Measurements from ENCODE around the gene ZNF804B. TPM values are rescaled to one million over a fixed set of nuclear protein-coding genes. Genes with fewer than 3 reads are reported as not detected.

ZNF804B gene
- total and polyA plus RNA-seq, 2 of the 4 experiments (the other 2 are of a cell fraction), result not detected

DNA sequence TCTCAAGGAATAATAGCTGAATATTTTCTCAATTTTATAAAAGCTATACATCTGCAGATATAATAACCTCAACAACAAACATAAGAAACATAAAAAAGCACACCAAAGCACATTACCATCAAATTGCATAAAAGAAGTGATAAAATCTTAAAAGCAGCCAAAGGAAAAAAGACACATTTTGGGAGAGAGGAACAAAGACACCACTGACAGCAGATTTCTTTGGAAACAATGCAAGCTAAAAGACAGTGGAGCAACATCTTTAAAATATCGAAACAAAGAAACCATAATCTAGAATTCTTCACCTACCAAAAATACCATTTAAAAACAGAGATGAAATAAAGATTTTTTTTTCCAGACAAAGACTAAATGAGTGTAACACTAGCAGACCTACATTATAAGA is 91.7 kb downstream of the ZNF804B start:
- WGBS, 2 experiments (ENCODE audit: extremely low coverage in 2 of 2, insufficient read length in 1 of 2), result no CpG with 5 or more reads among the region's 1 CpG
- no TSS peak for BruUV-seq (replicated peaks)
- Histone ChIP-seq H3K79me1 (ENCODE audit: low read depth in 1 of 2, low read length in 2 of 2) (no peaks in the 10 kb centered on the region), H3K27me3 (ENCODE audit: control insufficient read depth, insufficient read depth, low read length) (no peaks in the 10 kb centered on the region), H2AFZ (replicated peaks; ENCODE audit: low read length, poor library complexity) (no peak overlapping the region), H2AK9ac (replicated peaks; ENCODE audit: low read depth, low read length, poor library complexity) (no peak overlapping the region), H2BK120ac (ENCODE audit: low read depth, low read length) (no peak overlapping the region), H3K27ac (ENCODE audit: insufficient read depth, low read length) (no peak overlapping the region), H3K4me2 (ENCODE audit: low read depth, low read length) (no peak overlapping the region), H3K9me3 (ENCODE audit: control insufficient read depth, insufficient read depth, low read length) (peaks cover 4% of the 10 kb centered on the region), H3K23ac (ENCODE audit: low read depth, low read length) (no peak overlapping the region), H3K9ac (ENCODE audit: low read depth, low read length) (no peak overlapping the region), H3K14ac (replicated peaks; ENCODE audit: low read depth, low read length) (no peak overlapping the region), H2BK20ac (ENCODE audit: low read depth, low read length) (no peak overlapping the region), H3K4ac (ENCODE audit: low read depth, low read length) (no peak overlapping the region), H2BK15ac (ENCODE audit: low read depth, low read length) (no peak overlapping the region), H4K91ac (ENCODE audit: insufficient read depth, low read depth, low read length) (no peak overlapping the region), H4K20me1 (ENCODE audit: insufficient read depth, low read length) (no peaks in the 10 kb centered on the region), H2BK5ac (ENCODE audit: low read depth, low read length, poor library complexity, severe bottlenecking) (no peak overlapping the region), H2AK5ac (ENCODE audit: low read depth, low read length) (no peak overlapping the region), H3K56ac (ENCODE audit: extremely low read depth, insufficient read depth, low read length) (no peak overlapping the region), H4K5ac (ENCODE audit: low read depth, low read length) (no peak overlapping the region), H3K9me1 (ENCODE audit: insufficient read depth, low read length) (no peaks in the 10 kb centered on the region), H3K18ac (ENCODE audit: low read depth, low read length) (no peak overlapping the region), H4K8ac (ENCODE audit: low read depth in 2 of 2, low read length in 2 of 2) (no peak overlapping the region), H3K4me1 (ENCODE audit: control insufficient read depth, insufficient read depth, low read length) (no peaks in the 10 kb centered on the region), H3K4me3 (ENCODE audit: insufficient read depth, low read depth, low read length) (no peak overlapping the region), H3K36me3 (ENCODE audit: control insufficient read depth, insufficient read depth, low read length) (no peaks in the 10 kb centered on the region)
- CTCF ChIA-PET, result no interaction called here
- TF ChIP-seq POLR2A (IDR thresholded peaks at IDR 0.05; ENCODE audit: low read depth, low read length) (no peak), RAD21 (IDR thresholded peaks at IDR 0.05; ENCODE audit: low read length) (no peak), BHLHE40 (IDR thresholded peaks at IDR 0.05; ENCODE audit: low read depth, low read length) (no peak), FOS (IDR thresholded peaks at IDR 0.05; ENCODE audit: low read depth, low read length) (no peak), SMC3 (IDR thresholded peaks at IDR 0.05; ENCODE audit: low read depth, low read length) (no peak), MAFK (IDR thresholded peaks at IDR 0.05; ENCODE audit: low read depth, low read length) (no peak), RCOR1 (IDR thresholded peaks at IDR 0.05; ENCODE audit: insufficient replicate concordance, low read length) (no peak), MXI1 (IDR thresholded peaks at IDR 0.05; ENCODE audit: borderline replicate concordance, low read depth, low read length) (no peak), CEBPB (IDR thresholded peaks at IDR 0.05; ENCODE audit: low read depth, low read length) (no peak)
- TF ChIP-seq, protein P1, sequence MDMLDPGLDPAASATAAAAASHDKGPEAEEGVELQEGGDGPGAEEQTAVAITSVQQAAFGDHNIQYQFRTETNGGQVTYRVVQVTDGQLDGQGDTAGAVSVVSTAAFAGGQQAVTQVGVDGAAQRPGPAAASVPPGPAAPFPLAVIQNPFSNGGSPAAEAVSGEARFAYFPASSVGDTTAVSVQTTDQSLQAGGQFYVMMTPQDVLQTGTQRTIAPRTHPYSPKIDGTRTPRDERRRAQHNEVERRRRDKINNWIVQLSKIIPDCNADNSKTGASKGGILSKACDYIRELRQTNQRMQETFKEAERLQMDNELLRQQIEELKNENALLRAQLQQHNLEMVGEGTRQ (IDR thresholded peaks at IDR 0.05; ENCODE audit: low read depth, low read length), result no peak
- TF ChIP-seq, protein P2, sequence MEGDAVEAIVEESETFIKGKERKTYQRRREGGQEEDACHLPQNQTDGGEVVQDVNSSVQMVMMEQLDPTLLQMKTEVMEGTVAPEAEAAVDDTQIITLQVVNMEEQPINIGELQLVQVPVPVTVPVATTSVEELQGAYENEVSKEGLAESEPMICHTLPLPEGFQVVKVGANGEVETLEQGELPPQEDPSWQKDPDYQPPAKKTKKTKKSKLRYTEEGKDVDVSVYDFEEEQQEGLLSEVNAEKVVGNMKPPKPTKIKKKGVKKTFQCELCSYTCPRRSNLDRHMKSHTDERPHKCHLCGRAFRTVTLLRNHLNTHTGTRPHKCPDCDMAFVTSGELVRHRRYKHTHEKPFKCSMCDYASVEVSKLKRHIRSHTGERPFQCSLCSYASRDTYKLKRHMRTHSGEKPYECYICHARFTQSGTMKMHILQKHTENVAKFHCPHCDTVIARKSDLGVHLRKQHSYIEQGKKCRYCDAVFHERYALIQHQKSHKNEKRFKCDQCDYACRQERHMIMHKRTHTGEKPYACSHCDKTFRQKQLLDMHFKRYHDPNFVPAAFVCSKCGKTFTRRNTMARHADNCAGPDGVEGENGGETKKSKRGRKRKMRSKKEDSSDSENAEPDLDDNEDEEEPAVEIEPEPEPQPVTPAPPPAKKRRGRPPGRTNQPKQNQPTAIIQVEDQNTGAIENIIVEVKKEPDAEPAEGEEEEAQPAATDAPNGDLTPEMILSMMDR (conservative IDR thresholded peaks at IDR 0.05; ENCODE audit: low read depth, low read length), result no peak
- POLR2A ChIA-PET (ENCODE audit: unreplicated experiment), result no interaction called here
- dilution Hi-C loops (cut with HindIII; ENCODE audit: low sequenced_read_pairs, unreplicated experiment) (no loop called here), in situ Hi-C loops (cut with MboI; ENCODE audit: low sequenced_read_pairs) (no loop called here), intact Hi-C loops (cut with micrococcal nuclease) (no loop called here)
- ATAC-seq (ENCODE audit: low read depth), result no peak
- DNase-seq, result no peak
